HepG2 (cell line): ENCODE measurements around the gene FOLR3. TPM values are rescaled to one million over a fixed set of nuclear protein-coding genes. Genes with fewer than 3 reads are reported as not detected.

Source experiments
- DRAP1 ChIP-seq: IDR thresholded peaks from 2 replicates; pipeline ENCODE4 v1.6.1; 2016; ENCODE audit warnings: missing genetic modification reagents, missing compliant biosample characterization
- EEA1 ChIP-seq: sonication (generic); formaldehyde crosslinking; IDR thresholded peaks from 2 replicates; pipeline ENCODE4 v1.5.1; 2020; ENCODE audit warnings: mild to moderate bottlenecking, missing genetic modification reagents, borderline replicate concordance
- GLI4 ChIP-seq: sonication (generic); formaldehyde crosslinking; IDR thresholded peaks from 2 replicates; pipeline ENCODE4 v1.5.1; 2020; ENCODE audit warnings: missing genetic modification reagents, mild to moderate bottlenecking, moderate library complexity, borderline replicate concordance
- GMEB1 ChIP-seq: sonication (generic); formaldehyde crosslinking; IDR thresholded peaks from 2 replicates; pipeline ENCODE4 v1.5.1; 2020; ENCODE audit warnings: missing genetic modification reagents, mild to moderate bottlenecking, borderline replicate concordance
- MXD4 ChIP-seq: IDR thresholded peaks from 2 replicates; pipeline ENCODE4 v1.6.1; 2016; ENCODE audit warnings: mild to moderate bottlenecking, missing biosample characterization, missing genetic modification reagents
- RFX5 ChIP-seq: IDR thresholded peaks from 2 replicates; pipeline ENCODE4 v1.6.1; 2011; ENCODE audit warnings: low read depth, low read length, improper control_type of control experiment
- SNAPC5 ChIP-seq: sonication (generic); formaldehyde crosslinking; IDR thresholded peaks from 2 replicates; pipeline ENCODE4 v1.8.1; 2023; ENCODE audit warnings: mild to moderate bottlenecking, missing genetic modification reagents, borderline replicate concordance
- YEATS4 ChIP-seq: sonication (generic); formaldehyde crosslinking; IDR thresholded peaks from 2 replicates; pipeline ENCODE4 v1.4.0; 2020; ENCODE audit warnings: missing genetic modification reagents, borderline replicate concordance
- YY1 ChIP-seq: IDR thresholded peaks from 2 replicates; pipeline ENCODE4 v1.6.1; 2011; ENCODE audit warnings: low read length, low read depth, moderate library complexity, mild to moderate bottlenecking; ENCODE audit not compliant: insufficient read depth, insufficient replicate concordance
- ZBTB44 ChIP-seq: sonication (generic); formaldehyde crosslinking; IDR thresholded peaks from 2 replicates; pipeline ENCODE4 v1.4.0; 2020; ENCODE audit warnings: missing genetic modification reagents
- ZFP36 ChIP-seq: fragments of 150-350 bp; IDR thresholded peaks from 2 replicates; pipeline ENCODE4 v1.6.1; 2018; ENCODE audit warnings: borderline replicate concordance, low read length, low read depth; ENCODE audit not compliant: partially characterized antibody
- ZNF572 ChIP-seq: sonication (generic); formaldehyde crosslinking; IDR thresholded peaks from 2 replicates; pipeline ENCODE4 v1.5.1; 2020; ENCODE audit warnings: mild to moderate bottlenecking, missing genetic modification reagents
- ZNF589 ChIP-seq: sonication (generic); formaldehyde crosslinking; conservative IDR thresholded peaks from 2 replicates; pipeline ENCODE4 v1.8.0; 2022; ENCODE audit warnings: mild to moderate bottlenecking, moderate library complexity, missing genetic modification reagents
- ZNF687 ChIP-seq: sonication (generic); formaldehyde crosslinking; IDR thresholded peaks from 2 replicates; pipeline ENCODE4 v1.5.1; 2020; ENCODE audit warnings: mild to moderate bottlenecking, missing genetic modification reagents, moderate library complexity
- ZNF746 ChIP-seq: sonication (generic); formaldehyde crosslinking; IDR thresholded peaks from 2 replicates; pipeline ENCODE4 v1.8.0; 2022; ENCODE audit warnings: mild to moderate bottlenecking, missing genetic modification reagents
- ZNF75D ChIP-seq: sonication (generic); formaldehyde crosslinking; IDR thresholded peaks from 2 replicates; pipeline ENCODE4 v1.8.1; 2023; ENCODE audit warnings: missing genetic modification reagents, mild to moderate bottlenecking, borderline replicate concordance
- ZNF792 ChIP-seq: IDR thresholded peaks from 2 replicates; pipeline ENCODE4 v1.6.1; 2016
- polyA plus RNA-seq, 8 experiments: library from polyadenylated mRNA; depleted of rRNA in 3 of 8; stranded (reverse) in 7 of 8; unstranded in 1 of 8; fragments of >200 nt; fragmentation: Illumina TruSeq in 4 of 8; extraction: Trizol in 4 of 8; gene quantifications; 2 replicates each; pipeline versions ENCODE4 v1.2.1 to v1.2.3, GENCODE V29; 2011 to 2016; ENCODE audit warnings: low read depth in 4 of 8, missing spikeins in 1 of 8, mixed read lengths in 1 of 8; ENCODE audit not compliant: insufficient read depth in 1 of 8
- total RNA-seq, 5 experiments: library from RNA; depleted of rRNA; stranded (reverse); fragments of >200 nt; fragmentation: Illumina TruSeq; extraction: Trizol; gene quantifications; 2 replicates each; pipeline ENCODE4 v1.2.3, GENCODE V29; 2016; ENCODE audit warnings: low read depth in 1 of 5

FOLR3 gene
- total and polyA plus RNA-seq, 2 of the 13 experiments (the other 11 are each of a cell fraction or from before 2014, with no cell fraction given), result not detected

GRCh38 chr11:72102946-72103753, 32.4 kb upstream of the FOLR3 start, which contains the start of gene LAMTOR1 (continued):
- TF ChIP-seq ZBTB44, result no peak
- peak; percentile 79 for TF ChIP-seq YEATS4
- no peak for TF ChIP-seq ZNF589 (CRISPR knock-in tag)
- TF ChIP-seq ZNF75D (CRISPR knock-in tag), result no peak
- TF ChIP-seq DRAP1 (CRISPR knock-in tag), result peak; percentile 60
- no peak for TF ChIP-seq ZFP36
- TF ChIP-seq ZNF792 (CRISPR knock-in tag), result 0 out of 2 replicates have a peak, but pooled peaks have one; percentile 20
- peak; percentile 76; the same call in 1 of the 2 replicates for TF ChIP-seq GMEB1 (CRISPR knock-in tag)
- TF ChIP-seq GLI4, result no peak
- TF ChIP-seq ZNF746 (CRISPR knock-in tag), result peak; percentile 23; the same call in 1 of the 2 replicates
- TF ChIP-seq MXD4 (CRISPR knock-in tag), result 0 out of 2 replicates have a peak, but pooled peaks have one; percentile 33
- no peak for TF ChIP-seq SNAPC5
- TF ChIP-seq RFX5, result no peak
- 0 out of 2 replicates have a peak, but pooled peaks have one; percentile 53 for TF ChIP-seq EEA1 (CRISPR knock-in tag)
- TF ChIP-seq YY1, result peak; percentile 49
- TF ChIP-seq ZNF572 (CRISPR knock-in tag), result no peak
- TF ChIP-seq ZNF687 (CRISPR knock-in tag), result peak; percentile 91
